ENCODE data around the gene FLNB. TPM values are rescaled to one million over a fixed set of nuclear protein-coding genes. Genes with fewer than 3 reads are reported as not detected.
A peak's percentile ranks its signal among the peaks of the same experiment; 100 is the strongest.

The FLNB gene
- total RNA-seq, 1 donor from 2014 or later = 103 TPM

DNA sequence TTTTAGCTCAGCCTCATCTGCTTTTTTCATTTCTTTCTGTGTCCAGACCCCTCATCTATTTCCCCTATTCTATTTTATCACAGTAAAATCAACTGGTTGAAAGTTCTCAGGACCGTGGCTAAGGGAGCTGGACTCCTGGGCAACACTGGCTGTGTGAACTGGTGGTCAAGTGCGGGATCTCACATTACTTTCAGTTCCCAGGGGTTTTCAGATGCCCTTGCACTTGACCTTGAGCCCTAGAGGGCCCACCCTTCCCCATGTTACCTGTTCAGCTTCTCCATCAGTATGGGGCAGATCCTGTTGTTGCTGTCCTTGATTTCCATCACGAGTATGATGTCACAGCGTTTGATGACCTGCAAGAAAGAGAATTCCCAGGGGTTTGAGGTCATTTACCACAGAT lies 199.7 kb downstream of the FLNB start:
- no peaks in the 10 kb centered on the region for H3K36me3 Mint-ChIP-seq (ENCODE audit: insufficient read depth)
- TF ChIP-seq, protein P1, sequence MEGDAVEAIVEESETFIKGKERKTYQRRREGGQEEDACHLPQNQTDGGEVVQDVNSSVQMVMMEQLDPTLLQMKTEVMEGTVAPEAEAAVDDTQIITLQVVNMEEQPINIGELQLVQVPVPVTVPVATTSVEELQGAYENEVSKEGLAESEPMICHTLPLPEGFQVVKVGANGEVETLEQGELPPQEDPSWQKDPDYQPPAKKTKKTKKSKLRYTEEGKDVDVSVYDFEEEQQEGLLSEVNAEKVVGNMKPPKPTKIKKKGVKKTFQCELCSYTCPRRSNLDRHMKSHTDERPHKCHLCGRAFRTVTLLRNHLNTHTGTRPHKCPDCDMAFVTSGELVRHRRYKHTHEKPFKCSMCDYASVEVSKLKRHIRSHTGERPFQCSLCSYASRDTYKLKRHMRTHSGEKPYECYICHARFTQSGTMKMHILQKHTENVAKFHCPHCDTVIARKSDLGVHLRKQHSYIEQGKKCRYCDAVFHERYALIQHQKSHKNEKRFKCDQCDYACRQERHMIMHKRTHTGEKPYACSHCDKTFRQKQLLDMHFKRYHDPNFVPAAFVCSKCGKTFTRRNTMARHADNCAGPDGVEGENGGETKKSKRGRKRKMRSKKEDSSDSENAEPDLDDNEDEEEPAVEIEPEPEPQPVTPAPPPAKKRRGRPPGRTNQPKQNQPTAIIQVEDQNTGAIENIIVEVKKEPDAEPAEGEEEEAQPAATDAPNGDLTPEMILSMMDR (IDR thresholded peaks at IDR 0.05; ENCODE audit: unreplicated experiment) = no peak
- H3K27ac Mint-ChIP-seq = no peak overlapping the region
- H3K9me3 Mint-ChIP-seq (ENCODE audit: low read depth) = no peaks in the 10 kb centered on the region
- no peak overlapping the region for H3K4me3 Mint-ChIP-seq (ENCODE audit: low read depth)
- peaks cover 4% of the 10 kb centered on the region for H3K4me1 Mint-ChIP-seq (ENCODE audit: low read depth)
- no peak for DNase-seq (ENCODE audit: low spot score, unreplicated experiment)
- peaks cover 4% of the 10 kb centered on the region for H3K27me3 Mint-ChIP-seq

DNA sequence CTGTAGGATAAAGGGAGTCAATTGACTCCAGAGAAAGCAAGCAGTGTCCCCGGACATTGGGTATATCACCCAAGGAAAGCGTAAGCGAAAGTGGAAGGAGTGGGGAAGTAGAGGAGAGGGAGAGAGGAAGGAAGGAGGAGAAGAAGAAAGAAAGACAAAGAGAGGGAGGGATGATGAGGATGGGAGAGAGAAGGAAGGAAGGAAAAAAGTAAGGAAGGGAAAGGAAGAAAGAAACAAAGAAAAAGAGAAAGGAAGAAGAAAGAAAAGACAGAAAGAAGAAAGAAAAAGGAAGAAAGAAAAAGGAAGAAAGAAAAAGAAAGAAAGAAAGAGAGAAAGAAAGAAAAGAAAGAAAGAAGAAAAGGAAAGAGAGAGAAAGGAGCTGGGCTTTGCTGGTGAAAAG lies 201.7 kb downstream of the FLNB start:
- Mint-ChIP-seq H3K4me3 (ENCODE audit: low read depth) (no peak overlapping the region), H3K27me3 (peaks cover 9% of the 10 kb centered on the region), H3K27ac (peak overlapping the region; percentile 33), H3K4me1 (ENCODE audit: low read depth) (peaks cover 4% of the 10 kb centered on the region), H3K36me3 (ENCODE audit: insufficient read depth) (no peaks in the 10 kb centered on the region), H3K9me3 (ENCODE audit: low read depth) (no peaks in the 10 kb centered on the region)
- DNase-seq (ENCODE audit: low spot score, unreplicated experiment) = no peak
- TF ChIP-seq, protein P1 (IDR thresholded peaks at IDR 0.05; ENCODE audit: unreplicated experiment) = no peak

DNA sequence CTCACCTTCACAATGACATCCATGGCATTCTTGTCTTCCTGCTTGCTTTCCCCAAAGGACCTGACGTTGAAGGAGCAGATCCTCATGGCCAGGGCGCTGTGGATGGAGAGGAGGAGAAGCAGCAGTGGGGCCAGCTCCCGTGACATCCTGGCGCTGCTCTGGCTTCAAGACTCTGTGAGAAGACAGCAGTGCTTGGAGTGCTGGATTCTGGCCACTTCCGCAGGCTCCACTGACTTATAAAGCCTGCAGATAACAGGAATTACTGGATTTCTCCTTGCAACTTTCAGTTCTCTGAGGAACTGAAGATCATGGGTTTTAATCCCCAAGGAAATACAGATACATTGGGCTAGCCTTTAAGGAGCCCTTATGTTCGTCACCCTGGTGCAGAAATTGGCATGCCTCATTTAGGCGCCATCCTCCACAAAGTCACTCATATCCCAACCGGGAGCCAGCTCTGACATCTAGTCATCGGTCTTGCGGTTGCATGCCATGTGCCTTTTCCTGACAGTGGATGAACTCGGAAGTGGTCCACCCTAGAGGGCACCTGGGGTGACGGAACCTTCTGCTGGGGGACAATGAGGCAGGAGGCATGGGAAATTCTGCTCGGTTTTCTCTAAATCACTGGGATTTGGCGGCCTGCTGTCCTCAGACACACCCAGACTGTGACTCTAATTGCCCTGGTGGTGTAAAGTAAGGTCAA lies 202.7 kb downstream of the FLNB start, which contains the start of gene DNASE1L3:
Gene DNASE1L3, minus strand, starts transcription at position 212 of the 700 bp plus-strand sequence. Its CDS starts 66 bp downstream, at position 146.
- Mint-ChIP-seq H3K4me1 (ENCODE audit: low read depth) (peaks cover 3% of the 10 kb centered on the region), H3K9me3 (ENCODE audit: low read depth) (no peaks in the 10 kb centered on the region), H3K36me3 (ENCODE audit: insufficient read depth) (no peaks in the 10 kb centered on the region), H3K4me3 (ENCODE audit: low read depth) (no peak within 1 kb of the TSS), H3K27ac (peak within 1 kb of the TSS; percentile 33), H3K27me3 (peaks cover 13% of the 10 kb centered on the region)
- DNase-seq (ENCODE audit: low spot score, unreplicated experiment) = no peak
- TF ChIP-seq, protein P1 (IDR thresholded peaks at IDR 0.05; ENCODE audit: unreplicated experiment) = no peak

DNA sequence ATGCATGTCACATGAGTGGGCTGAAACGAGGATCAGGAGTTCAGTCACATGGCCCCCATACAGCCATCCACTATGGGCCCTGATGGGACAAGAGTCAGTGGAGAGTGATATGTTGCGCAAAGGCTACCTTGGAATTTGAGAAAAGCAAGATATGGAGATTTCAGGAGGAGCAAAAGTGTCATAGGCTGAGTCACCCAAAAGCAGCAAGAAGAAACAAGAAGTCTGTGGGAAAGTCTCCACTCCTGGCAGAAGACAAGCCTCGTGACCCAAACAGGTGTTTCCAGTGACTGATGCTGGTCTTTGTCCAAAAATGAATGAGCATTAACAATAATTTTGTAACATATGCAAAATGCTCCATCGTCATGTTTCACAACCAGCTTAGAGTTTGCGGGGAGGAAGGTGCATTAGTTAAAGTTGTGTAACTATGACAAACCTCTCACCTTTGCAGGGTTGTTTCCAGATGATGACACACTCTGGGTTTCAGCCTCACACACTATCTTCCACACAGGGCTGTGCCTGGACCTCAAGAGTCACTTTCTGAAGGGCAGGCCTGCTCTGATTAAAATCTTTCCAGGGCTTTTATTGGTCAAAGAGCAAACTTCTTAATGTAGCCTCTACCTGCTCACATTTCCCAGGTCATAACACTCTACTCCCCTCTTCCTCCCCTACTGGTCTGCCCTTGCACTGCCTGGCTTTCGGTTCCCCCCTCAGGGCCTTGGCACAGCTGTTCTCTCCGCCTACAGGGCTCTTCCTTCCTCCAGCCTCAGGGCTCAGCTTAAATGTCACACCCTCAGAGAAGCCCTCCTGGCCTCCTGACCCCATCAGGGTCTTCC lies 206.5 kb downstream of the FLNB start:
- H3K36me3 Mint-ChIP-seq (ENCODE audit: insufficient read depth) = no peaks in the 10 kb centered on the region
- DNase-seq (ENCODE audit: low spot score, unreplicated experiment) = no peak
- peaks cover 3% of the 10 kb centered on the region for H3K4me1 Mint-ChIP-seq (ENCODE audit: low read depth)
- no peak overlapping the region for H3K4me3 Mint-ChIP-seq (ENCODE audit: low read depth)
- no peaks in the 10 kb centered on the region for H3K9me3 Mint-ChIP-seq (ENCODE audit: low read depth)
- peaks cover 18% of the 10 kb centered on the region for H3K27me3 Mint-ChIP-seq
- TF ChIP-seq, protein P1 (IDR thresholded peaks at IDR 0.05; ENCODE audit: unreplicated experiment) = no peak
- no peak overlapping the region for H3K27ac Mint-ChIP-seq

DNA sequence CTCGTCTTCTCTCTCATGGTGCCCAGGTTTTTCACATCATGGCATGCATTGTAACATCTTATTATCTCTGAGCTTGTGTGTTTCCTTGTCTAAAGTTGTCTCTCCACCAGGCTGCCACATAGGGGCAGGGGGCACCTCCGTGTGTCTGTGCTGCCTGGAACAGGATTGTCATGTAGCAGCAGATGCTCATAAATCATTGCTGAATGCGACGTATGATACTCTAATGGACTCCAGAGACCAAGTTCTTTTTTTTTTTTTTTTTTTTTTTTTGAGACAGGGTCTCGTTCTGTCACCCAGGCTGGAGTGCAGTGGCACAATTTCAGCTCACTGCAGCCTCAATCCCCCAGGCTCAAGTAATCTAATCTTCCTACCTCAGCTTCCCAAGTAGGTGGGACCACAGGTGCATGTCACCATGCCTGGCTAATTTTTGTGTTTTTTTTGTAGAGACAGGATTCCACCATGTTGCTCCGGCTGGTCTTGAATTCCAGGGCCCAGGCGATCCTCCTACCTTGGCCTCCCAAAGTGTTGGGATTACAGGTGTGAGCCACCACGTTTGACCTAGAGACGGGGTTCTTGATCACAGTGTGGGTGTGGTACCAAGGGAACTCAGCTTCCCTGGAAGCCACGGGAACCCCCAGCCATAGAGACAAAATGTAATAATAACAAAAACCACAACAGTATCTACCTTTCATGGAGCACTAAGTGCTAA lies 207.2 kb downstream of the FLNB start:
- Mint-ChIP-seq H3K36me3 (ENCODE audit: insufficient read depth) (no peaks in the 10 kb centered on the region), H3K27me3 (peaks cover 19% of the 10 kb centered on the region), H3K27ac (no peak overlapping the region), H3K9me3 (ENCODE audit: low read depth) (no peaks in the 10 kb centered on the region), H3K4me3 (ENCODE audit: low read depth) (no peak overlapping the region), H3K4me1 (ENCODE audit: low read depth) (peaks cover 3% of the 10 kb centered on the region)
- DNase-seq (ENCODE audit: low spot score, unreplicated experiment) = no peak
- TF ChIP-seq, protein P1 (IDR thresholded peaks at IDR 0.05; ENCODE audit: unreplicated experiment) = no peak

Data from progenitor cell of endocrine pancreas (in vitro differentiated cells).